Lower lobe of right lung (tissue), 2 donors: ENCODE measurements around the gene IL21R. TPM values are rescaled to one million over a fixed set of nuclear protein-coding genes. Genes with fewer than 3 reads are reported as not detected.
A peak's percentile ranks its signal among the peaks of the same experiment; 100 is the strongest.

Experiments used
- ATAC-seq, 2 donors: fragments of 200-7000 bp; cut with Tn5 transposase; one replicate each; pipeline ENCODE4 v1.9.1; 2020 to 2022; ENCODE audit warnings: mild to moderate bottlenecking in 2 of 2, moderate library complexity in 2 of 2
- DNase-seq: peaks from one replicate; pipeline ENCODE4 v3.0.0-alpha.2; 2020
- H3K27ac ChIP-seq: fragments of 200-600 bp; one replicate; pipeline ENCODE4 v1.8.0; 2022
- H3K27me3 ChIP-seq: fragments of 200-600 bp; one replicate; pipeline ENCODE4 v1.8.0; 2022; ENCODE audit warnings: low read depth
- H3K36me3 ChIP-seq: fragments of 200-600 bp; one replicate; pipeline ENCODE4 v1.8.0; 2022; ENCODE audit warnings: mild to moderate bottlenecking
- H3K4me1 ChIP-seq: fragments of 200-600 bp; one replicate; pipeline ENCODE4 v1.8.0; 2022
- H3K4me3 ChIP-seq: fragments of 200-600 bp; one replicate; pipeline ENCODE4 v1.8.0; 2022; ENCODE audit warnings: mild to moderate bottlenecking
- H3K9me3 ChIP-seq: fragments of 200-600 bp; one replicate; pipeline ENCODE4 v1.8.0; 2022
- intact Hi-C: fragments of 100-400 bp; cut with DNase I; formaldehyde crosslinking; loops from one replicate; pipeline ENCODE4 v1.11.0; 2022
- total RNA-seq: library from RNA; stranded (reverse); fragmentation: NEBNext Ultra II Directional; extraction: Animal tissue kit (Norgen Biotek cat#: 25700); gene quantifications from one replicate; pipeline ENCODE4 v1.2.1, GENCODE V29; 2021
- TF ChIP-seq, protein P1 (sequence below): fragments of 200-600 bp; IDR thresholded peaks from one replicate; pipeline ENCODE4 v1.8.0; 2022; ENCODE audit warnings: antibody characterized with exemption, mild to moderate bottlenecking
- donor health status: DM: no; HTN: yes; CAD: no; lungs with severe emphysema.

The IL21R gene
- total RNA-seq, 1 donor from 2014 or later, result 6.0 TPM

- Histone ChIP-seq H3K9me3 (no peaks in the 10 kb centered on the region), H3K27ac (no peak overlapping the region), H3K4me3 (no peak overlapping the region), H3K36me3 (peaks cover 89% of the 10 kb centered on the region), H3K4me1 (no peaks in the 10 kb centered on the region), H3K27me3 (no peaks in the 10 kb centered on the region)
- intact Hi-C loops, result no loop called here
- DNase-seq (peak; percentile 39), ATAC-seq (no peak)
- TF ChIP-seq, protein P1, sequence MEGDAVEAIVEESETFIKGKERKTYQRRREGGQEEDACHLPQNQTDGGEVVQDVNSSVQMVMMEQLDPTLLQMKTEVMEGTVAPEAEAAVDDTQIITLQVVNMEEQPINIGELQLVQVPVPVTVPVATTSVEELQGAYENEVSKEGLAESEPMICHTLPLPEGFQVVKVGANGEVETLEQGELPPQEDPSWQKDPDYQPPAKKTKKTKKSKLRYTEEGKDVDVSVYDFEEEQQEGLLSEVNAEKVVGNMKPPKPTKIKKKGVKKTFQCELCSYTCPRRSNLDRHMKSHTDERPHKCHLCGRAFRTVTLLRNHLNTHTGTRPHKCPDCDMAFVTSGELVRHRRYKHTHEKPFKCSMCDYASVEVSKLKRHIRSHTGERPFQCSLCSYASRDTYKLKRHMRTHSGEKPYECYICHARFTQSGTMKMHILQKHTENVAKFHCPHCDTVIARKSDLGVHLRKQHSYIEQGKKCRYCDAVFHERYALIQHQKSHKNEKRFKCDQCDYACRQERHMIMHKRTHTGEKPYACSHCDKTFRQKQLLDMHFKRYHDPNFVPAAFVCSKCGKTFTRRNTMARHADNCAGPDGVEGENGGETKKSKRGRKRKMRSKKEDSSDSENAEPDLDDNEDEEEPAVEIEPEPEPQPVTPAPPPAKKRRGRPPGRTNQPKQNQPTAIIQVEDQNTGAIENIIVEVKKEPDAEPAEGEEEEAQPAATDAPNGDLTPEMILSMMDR, result no peak
These were observed 61.1 kb downstream of the IL21R start for GRCh38 chr16:27462846-27463682.

DNA sequence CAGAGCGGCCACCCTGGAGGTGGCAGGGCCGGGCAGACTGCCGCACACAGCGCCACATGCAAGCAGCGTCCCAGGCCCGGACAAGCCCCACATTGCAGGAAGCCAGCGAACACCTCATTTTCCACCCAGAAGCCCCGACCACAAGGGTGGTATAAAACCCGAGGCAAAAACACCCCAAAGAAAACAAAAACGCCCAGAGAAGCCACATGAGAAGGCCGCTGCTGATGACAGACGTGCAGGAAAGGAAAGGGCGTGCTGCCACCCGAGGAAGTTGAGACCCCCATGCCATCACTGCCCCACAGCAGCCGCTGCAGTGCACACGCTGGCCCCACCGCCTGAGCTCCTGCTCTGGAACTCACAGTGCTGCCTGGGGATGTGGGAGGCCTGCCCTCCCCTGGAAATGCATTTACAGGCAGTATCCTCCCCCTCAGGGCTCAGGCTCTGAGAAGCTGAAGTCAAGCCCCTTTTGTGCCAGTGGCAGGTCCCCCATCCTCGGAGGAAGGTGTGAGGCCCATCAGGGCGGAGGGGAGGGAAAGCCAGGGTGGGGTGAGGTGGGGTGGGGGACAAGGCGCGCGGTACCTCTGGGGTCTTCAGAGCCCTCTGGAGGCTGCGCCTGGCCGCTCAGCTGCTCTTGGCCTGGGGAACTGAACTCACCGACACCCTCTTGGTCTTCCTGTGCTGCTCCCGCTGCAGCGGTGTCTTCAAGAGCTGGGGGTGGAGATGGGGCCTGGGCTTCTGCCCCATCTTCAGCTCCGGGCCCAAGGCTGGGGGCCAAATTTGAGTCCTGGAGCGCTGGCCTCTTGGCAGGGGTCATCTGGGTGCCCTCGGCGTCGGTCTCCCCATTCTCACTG, 62.0 kb downstream of the IL21R start:
- Histone ChIP-seq H3K4me3 (no peak overlapping the region), H3K27me3 (no peaks in the 10 kb centered on the region), H3K36me3 (peaks cover 98% of the 10 kb centered on the region), H3K4me1 (no peaks in the 10 kb centered on the region), H3K9me3 (no peaks in the 10 kb centered on the region), H3K27ac (peak overlapping the region; percentile 3)
- intact Hi-C loops, result no loop called here
- DNase-seq (peak; percentile 37), ATAC-seq (peak; percentile 5 to 18)
- TF ChIP-seq, protein P1, result no peak

DNA sequence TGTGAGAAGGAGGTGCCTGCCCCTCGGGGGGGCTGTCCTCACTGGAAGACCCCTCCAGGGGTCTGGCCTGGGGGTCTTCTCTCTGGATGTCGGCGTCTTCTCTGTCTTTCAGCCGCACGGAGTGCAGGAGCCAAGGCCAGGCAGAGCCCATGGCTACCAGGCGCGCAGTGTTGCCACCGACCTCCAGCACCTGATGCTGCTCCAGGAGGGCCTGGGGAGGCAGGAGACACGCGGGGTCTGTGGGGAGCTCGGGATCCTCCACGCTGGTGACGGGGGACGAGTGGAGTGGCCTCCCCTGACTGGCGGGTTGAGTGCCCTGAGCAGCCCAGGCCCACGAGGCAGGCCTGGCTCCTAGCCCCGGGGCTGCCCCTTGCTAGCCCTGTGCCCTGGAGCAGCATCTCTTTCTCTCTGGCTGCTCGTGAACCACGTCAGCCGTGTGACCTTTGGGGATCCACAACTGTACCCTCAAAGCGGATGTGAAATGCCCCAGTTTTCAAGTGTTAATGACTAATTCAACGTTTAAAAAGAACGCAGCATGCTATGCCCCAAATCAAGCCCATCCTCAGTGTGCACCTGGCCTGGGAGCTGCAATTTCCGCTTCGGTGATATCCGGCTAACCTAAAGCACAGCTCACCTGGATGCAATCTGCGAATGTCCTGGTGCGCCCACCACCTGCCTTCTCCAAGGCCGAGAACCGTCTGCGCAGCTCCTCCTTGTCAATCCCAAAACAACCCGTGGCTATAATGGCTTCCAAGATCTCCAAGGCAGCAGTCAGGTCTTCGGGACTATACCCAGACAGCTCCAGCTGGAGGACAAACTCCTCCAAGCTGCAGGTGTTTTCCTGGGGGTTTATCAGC, 62.9 kb downstream of the IL21R start:
- Histone ChIP-seq H3K4me3 (no peak overlapping the region), H3K9me3 (no peaks in the 10 kb centered on the region), H3K27ac (peak overlapping the region; percentile 3), H3K36me3 (peaks cover 100% of the 10 kb centered on the region), H3K4me1 (peaks cover 2% of the 10 kb centered on the region), H3K27me3 (no peaks in the 10 kb centered on the region)
- intact Hi-C loops, result no loop called here
- ATAC-seq (no peak), DNase-seq (peak; percentile 32)
- TF ChIP-seq, protein P1, result no peak

DNA sequence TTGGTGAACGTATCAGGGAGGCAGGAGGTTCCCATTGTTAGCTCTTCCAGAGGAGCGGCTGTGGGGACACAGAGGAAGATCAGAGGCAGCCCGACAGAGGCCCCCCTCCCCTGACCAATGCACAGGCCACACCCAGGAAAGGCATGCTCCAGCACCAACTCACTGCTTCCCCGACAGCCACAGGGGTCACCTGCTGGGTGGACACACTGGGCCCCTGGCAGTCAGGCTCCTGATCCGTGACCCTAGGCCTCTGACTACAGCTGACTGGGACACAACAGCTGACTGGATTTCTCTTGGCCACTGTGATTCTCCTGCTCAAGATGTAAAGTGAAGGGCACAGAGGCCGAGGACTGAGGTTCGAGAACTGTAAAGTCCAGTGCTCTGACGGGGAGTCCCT, 63.5 kb downstream of the IL21R start:
- Histone ChIP-seq H3K27me3 (no peaks in the 10 kb centered on the region), H3K27ac (no peak overlapping the region), H3K9me3 (no peaks in the 10 kb centered on the region), H3K4me3 (no peak overlapping the region), H3K36me3 (peaks cover 100% of the 10 kb centered on the region), H3K4me1 (peaks cover 8% of the 10 kb centered on the region)
- DNase-seq, result peak; percentile 35
- ATAC-seq, result no peak
- intact Hi-C loops, result no loop called here
- TF ChIP-seq, protein P1, result no peak

DNA sequence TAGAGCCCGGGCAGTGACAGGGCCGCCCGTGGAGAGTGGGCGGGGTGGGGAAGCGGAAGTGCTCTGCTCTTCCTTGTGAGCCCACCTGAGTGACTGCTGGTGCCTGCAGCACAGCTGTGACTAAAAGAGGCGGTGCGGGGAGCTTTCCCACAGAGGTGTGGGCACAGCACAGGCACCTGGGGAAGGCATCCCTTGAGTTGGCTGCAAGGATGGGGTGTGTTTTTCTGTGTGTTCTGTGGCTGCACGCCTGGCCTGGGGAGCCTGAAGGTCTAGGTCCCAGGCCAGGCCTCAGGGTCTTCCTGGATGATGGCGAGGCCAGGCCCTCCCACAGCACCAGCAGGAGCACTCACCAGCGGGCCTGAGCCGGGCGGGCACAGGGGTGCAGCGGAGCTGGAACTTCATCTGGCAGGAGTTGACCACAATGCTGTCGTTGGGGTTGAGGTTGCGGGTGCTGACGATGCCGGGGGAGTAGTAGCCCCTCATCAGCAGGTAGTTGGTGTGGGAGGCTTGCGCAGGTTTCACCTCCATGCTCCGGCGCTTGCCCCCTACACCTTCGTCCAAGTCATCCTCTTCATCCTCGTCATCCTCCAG, 67.1 kb downstream of the IL21R start:
- TF ChIP-seq, protein P1, result no peak
- Histone ChIP-seq H3K9me3 (no peaks in the 10 kb centered on the region), H3K27me3 (no peaks in the 10 kb centered on the region), H3K4me1 (peaks cover 18% of the 10 kb centered on the region), H3K36me3 (peaks cover 100% of the 10 kb centered on the region), H3K27ac (no peak overlapping the region), H3K4me3 (no peak overlapping the region)
- DNase-seq (no peak), ATAC-seq (no peak)
- intact Hi-C loops, result no loop called here
